ENCODE measurements around the gene ATRN.

The ATRN gene

DNA sequence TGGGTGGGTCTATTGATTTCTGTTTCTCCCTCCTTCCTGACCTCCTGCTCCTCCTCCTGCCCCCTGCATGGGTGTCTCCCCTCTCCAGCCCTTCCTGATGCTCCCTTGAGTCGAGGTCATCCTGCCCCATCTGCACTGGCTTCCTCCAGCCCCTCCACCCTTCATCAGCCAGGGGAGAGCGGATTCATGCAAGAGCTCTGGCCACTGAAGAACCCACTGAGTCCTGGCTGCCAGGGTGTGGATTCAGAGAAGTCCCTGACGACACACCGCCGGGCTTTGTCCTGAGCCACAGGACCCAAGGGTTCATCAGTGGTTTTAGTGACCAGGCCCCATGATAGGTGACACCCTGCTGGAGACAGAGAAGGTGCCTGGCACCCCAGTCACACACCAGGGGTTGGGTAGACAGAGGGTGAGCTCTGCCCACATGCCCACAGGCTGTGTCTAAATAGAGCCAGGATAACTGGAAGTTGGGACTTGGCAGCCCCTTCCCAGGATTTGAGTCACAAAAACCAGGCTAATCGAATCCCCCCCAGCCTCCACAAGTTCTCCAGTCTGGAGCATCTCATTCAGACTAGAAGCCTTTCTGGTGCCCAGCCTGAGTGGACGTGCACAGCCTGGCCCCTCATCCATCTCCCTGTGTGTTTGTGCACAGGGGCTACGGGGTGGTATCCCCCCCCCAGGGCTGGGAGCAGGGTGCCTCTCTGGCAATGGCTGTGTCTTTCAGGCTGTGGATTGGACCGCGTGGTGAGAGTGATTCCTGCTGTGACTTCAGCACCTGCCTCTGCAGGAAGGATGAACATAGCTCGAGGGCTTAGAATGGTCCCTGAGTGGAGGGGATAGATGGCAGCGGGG is 191.2 kb downstream of the ATRN start:
- DNase-seq, result no peak
- TF ChIP-seq POLR2A (IDR thresholded peaks at IDR 0.05; ENCODE audit: low read length) (no peak), GATA1 (IDR thresholded peaks at IDR 0.05; ENCODE audit: low read depth, low read length) (no peak)

- no peak for DNase-seq
- TF ChIP-seq GATA1 (IDR thresholded peaks at IDR 0.05; ENCODE audit: low read depth, low read length) (no peak), POLR2A (IDR thresholded peaks at IDR 0.05; ENCODE audit: low read length) (no peak)
Observed at GRCh38 chr20:3663031-3663701, 192.3 kb downstream of the ATRN start, which contains the start of gene GFRA4. Gene GFRA4 (minus strand): TSS chr20:3663399. CDS start chr20:3663399, 0 bp downstream.

DNA sequence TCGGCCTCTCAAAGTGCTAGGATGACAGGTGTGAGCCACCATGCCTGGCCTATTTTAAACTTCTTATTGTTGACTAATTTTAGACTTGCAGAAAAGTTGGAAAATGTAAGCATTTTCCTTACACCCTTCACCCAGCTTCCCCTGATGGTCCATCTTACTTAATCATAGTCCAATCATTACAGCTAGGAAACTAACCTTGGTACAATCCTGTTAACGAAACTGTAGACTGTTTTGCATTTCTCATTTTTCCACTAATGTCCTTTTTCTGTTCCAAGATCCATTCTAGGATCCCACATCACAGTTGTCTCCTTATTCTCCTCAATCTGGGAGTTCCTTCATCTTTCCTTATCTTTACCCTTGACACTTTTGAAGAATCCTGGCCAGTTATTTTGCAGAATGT is 193.0 kb downstream of the ATRN start:
- TF ChIP-seq GATA1 (IDR thresholded peaks at IDR 0.05; ENCODE audit: low read depth, low read length) (no peak), POLR2A (IDR thresholded peaks at IDR 0.05; ENCODE audit: low read length) (no peak)

GRCh38 chr20:3667434-3668037 is 196.7 kb downstream of the ATRN start:
- DNase-seq, result no peak
- TF ChIP-seq GATA1 (IDR thresholded peaks at IDR 0.05; ENCODE audit: low read depth, low read length) (no peak), POLR2A (IDR thresholded peaks at IDR 0.05; ENCODE audit: low read length) (no peak)

More for the DNA sequence above, 193.0 kb downstream of the ATRN start:
- DNase-seq, result no peak

DNA sequence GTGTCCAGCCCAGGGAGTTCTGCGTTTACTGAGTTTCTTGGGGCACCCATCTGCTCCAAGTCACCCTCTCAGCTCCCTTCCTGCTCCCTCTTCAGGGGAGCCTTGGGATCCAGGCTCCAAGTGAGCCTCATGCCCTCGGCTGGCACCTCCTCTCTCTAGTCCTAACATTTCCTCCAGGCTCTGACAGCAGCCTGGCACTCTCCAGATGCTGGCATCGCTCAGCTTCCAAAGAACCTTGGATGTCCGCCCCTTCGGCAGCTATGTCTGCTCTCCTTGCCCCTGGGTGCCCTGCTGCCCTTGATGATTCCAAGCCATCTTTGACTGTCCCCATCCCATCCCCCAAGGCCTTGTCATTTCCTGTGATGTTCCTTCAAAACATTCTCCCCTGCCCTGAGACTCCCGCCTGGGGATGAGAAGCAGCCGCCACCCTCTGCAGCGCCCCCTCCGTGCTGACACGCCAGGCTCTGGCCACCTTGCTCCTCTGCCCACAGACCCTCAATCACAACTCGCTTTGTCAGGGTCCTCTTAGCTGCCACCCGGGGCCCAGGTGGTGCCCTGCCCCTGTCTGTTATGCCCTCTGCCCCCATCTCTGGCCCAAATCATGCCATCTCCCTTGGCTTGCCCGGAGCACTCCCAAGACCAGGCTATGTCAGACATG is 199.0 kb downstream of the ATRN start:
- DNase-seq, result no peak
- TF ChIP-seq GATA1 (IDR thresholded peaks at IDR 0.05; ENCODE audit: low read depth, low read length) (no peak), POLR2A (IDR thresholded peaks at IDR 0.05; ENCODE audit: low read length) (no peak)

DNA sequence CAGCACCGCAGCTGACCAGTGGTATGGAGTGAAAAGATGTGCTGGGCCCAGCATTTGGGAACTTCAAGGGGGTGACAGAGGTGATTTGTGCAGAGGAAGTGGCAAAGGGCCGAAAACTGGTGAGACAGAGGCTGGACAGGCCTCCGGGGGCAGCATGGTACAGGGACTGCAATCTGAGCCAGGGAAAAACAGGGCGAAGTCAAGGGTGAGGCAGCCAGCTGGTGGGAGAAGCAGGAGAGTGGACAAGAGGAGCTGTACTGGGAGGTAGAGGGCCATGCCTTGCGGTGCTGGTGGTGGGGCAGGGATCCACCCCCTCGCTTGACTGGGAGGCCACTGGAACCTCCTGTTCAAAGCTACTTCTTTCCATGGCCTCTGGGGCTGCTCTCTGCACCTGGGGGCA is 199.7 kb downstream of the ATRN start:
- DNase-seq, result peak in 1 of 2 experiments; percentile 4
- no peak for TF ChIP-seq GATA1 (IDR thresholded peaks at IDR 0.05; ENCODE audit: low read depth, low read length)
- no peak for TF ChIP-seq POLR2A (IDR thresholded peaks at IDR 0.05; ENCODE audit: low read length)

DNA sequence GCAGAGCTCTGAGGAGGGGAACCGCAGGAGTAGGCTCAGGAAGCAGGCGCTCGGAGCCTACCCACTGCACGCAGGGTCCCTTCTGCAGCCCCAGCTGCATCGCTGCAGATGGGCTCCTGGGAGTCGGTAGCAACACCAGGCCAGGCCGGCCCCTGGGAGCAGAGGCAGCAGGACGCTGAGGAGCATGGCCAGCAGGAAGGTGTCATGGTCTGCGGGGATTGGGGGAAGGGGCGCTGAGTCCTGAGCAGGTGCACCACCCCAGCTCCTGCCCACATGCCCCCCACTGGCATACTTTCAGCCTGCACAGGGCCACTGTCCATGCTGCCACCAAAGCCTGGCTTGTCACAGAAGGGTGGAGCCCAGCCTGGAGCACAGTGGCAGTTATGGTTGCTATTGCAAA is 200.1 kb downstream of the ATRN start:
- TF ChIP-seq POLR2A (IDR thresholded peaks at IDR 0.05; ENCODE audit: low read length) (no peak), GATA1 (IDR thresholded peaks at IDR 0.05; ENCODE audit: low read depth, low read length) (no peak)

GRCh38 chr20:3671986-3672546 is 201.2 kb downstream of the ATRN start:
- TF ChIP-seq GATA1 (IDR thresholded peaks at IDR 0.05; ENCODE audit: low read depth, low read length) (no peak), POLR2A (IDR thresholded peaks at IDR 0.05; ENCODE audit: low read length) (no peak)

More for the DNA sequence above, 200.1 kb downstream of the ATRN start:
- no peak for DNase-seq

DNA sequence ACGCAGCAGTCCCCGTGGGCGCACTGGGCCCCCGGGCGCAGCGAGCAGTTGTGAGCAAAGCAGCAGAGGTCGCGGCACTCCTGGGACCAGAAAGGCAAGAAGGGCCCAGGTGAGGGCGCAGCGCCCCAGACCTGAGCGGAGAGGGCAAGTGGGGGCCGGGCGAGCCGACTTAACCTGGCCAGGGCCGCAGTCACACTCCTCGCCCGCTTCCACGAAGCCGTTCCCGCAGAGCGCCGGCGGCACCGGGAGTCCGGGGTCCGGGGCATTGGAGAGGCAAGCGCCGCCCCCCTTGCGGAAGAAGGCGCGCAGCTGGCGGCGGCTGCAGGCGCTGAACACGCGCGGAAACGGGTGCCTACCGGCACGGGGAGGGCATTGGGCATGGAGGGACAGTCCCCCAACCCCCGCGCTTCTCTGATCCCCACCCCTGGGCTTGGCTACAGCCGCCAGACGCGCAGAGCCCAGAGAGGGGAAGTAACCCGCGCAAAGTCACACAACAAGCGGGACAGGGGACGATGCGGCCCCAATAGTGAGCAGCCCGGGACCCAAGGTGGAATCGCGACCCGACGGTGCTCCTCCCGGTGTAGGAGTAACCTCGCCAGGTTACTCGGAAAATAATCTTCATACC is 201.8 kb downstream of the ATRN start:
- TF ChIP-seq GATA1 (IDR thresholded peaks at IDR 0.05; ENCODE audit: low read depth, low read length) (no peak), POLR2A (IDR thresholded peaks at IDR 0.05; ENCODE audit: low read length) (no peak)
- DNase-seq, result no peak

More at GRCh38 chr20:3671986-3672546, 201.2 kb downstream of the ATRN start:
- DNase-seq, result no peak

DNA sequence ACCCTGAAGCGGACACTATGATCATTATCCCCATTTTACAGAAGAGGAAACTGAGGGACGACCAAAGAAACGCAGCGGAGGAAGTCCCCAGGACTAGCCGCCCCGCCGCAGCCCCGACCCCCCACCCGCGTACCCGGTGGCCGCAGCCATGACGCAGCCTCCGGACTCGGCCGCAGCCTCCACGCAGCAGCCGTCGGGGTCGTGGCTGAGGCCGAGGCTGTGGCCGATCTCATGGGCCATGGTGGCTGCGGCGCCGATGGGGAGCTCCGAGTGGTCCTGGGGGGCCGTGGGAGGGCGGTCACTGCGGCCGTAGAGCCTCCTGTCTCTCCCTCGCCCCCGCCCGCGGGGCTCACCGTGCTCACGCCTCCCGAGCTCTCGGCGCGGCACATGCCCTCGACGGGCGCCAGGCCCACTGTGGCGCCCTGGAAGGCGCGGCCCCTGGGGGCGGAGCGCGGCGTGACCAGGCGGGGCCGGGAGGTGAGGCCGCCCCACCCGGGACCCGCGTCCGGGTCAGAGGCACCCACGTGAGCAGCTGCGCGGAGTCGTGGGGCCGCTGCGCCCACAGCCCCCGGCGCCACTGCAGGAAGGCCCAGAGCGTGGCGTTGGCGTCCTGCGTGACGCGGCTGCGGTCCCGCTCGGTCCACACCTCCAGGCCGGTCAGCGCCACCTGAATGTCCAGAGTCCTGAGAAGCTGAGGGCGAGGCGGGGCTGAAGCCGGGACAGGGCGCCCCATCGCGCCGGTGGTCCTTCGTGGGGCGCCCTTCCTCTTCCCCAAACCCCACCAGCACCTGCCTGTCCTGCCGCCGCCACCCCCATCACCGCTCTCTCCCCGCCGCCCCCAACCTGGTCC is 202.6 kb downstream of the ATRN start:
- DNase-seq, result no peak
- no peak for TF ChIP-seq POLR2A (IDR thresholded peaks at IDR 0.05; ENCODE audit: low read length)
- TF ChIP-seq GATA1 (IDR thresholded peaks at IDR 0.05; ENCODE audit: low read depth, low read length), result no peak

GRCh38 chr20:3674447-3674846 is 203.6 kb downstream of the ATRN start:
- DNase-seq, result no peak

More at GRCh38 chr20:3674447-3674846, 203.6 kb downstream of the ATRN start:
- no peak for TF ChIP-seq GATA1 (IDR thresholded peaks at IDR 0.05; ENCODE audit: low read depth, low read length)
- TF ChIP-seq POLR2A (IDR thresholded peaks at IDR 0.05; ENCODE audit: low read length), result no peak
